Natural killer cell treated with Interleukin-12 subunit alpha and Interleukin-12 subunit beta and Interleukin-15 and Interleukin-18, amount 100 ng/mL, for 72 hours (primary cell): ENCODE data around the gene CKAP4. TPM values are rescaled to one million over a fixed set of nuclear protein-coding genes. Genes with fewer than 3 reads are reported as not detected.
"Not testable (repeated sequence)": the region's sequence is repeated elsewhere in the genome, so short reads cannot be mapped to it uniquely, and the experiment has no call there.

Experiments used
- ATAC-seq, 2 donors: fragments of 150-1000 bp; cut with Tn5 transposase in 1 of 2; sonication (Bioruptor Pico), chemical (Tn5 transposase) in 1 of 2; 2 replicates each; pipeline ENCODE4 v1.10.0; 2021
- DNase-seq: peaks from one replicate; pipeline ENCODE4 v3.0.0; 2022; ENCODE audit warnings: low spot score
- H3K27ac Mint-ChIP-seq, 2 donors: 1 replicate in 1 of 2; 2 replicates in 1 of 2; pipeline ENCODE4 v1.8.0; 2022; ENCODE audit warnings: mixed read lengths in 2 of 2, mild to moderate bottlenecking in 1 of 2, moderate library complexity in 1 of 2
- H3K27me3 Mint-ChIP-seq, 2 donors: 1 replicate in 1 of 2; 2 replicates in 1 of 2; pipeline ENCODE4 v1.8.0; 2022; ENCODE audit warnings: mixed read lengths in 2 of 2
- H3K36me3 Mint-ChIP-seq: one replicate; pipeline ENCODE4 v1.8.0; 2022; ENCODE audit warnings: mixed read lengths
- H3K4me1 Mint-ChIP-seq, 2 donors: 1 replicate in 1 of 2; 2 replicates in 1 of 2; pipeline ENCODE4 v1.8.0; 2022; ENCODE audit warnings: low read depth in 2 of 2, mixed read lengths in 2 of 2, mild to moderate bottlenecking in 1 of 2
- H3K4me3 Mint-ChIP-seq: one replicate; pipeline ENCODE4 v1.8.0; 2022; ENCODE audit warnings: mixed read lengths
- H3K9me3 Mint-ChIP-seq: 2 replicates; pipeline ENCODE4 v1.8.0; 2022; ENCODE audit warnings: mixed read lengths
- total RNA-seq, 2 donors: library from RNA; stranded (reverse); gene quantifications; one replicate each; pipeline ENCODE4 v1.2.3, GENCODE V29; 2022

Gene CKAP4, protein sequence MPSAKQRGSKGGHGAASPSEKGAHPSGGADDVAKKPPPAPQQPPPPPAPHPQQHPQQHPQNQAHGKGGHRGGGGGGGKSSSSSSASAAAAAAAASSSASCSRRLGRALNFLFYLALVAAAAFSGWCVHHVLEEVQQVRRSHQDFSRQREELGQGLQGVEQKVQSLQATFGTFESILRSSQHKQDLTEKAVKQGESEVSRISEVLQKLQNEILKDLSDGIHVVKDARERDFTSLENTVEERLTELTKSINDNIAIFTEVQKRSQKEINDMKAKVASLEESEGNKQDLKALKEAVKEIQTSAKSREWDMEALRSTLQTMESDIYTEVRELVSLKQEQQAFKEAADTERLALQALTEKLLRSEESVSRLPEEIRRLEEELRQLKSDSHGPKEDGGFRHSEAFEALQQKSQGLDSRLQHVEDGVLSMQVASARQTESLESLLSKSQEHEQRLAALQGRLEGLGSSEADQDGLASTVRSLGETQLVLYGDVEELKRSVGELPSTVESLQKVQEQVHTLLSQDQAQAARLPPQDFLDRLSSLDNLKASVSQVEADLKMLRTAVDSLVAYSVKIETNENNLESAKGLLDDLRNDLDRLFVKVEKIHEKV
- 1 to 10 TPM; 1.1 to 3.3 TPM for total RNA-seq

DNA sequence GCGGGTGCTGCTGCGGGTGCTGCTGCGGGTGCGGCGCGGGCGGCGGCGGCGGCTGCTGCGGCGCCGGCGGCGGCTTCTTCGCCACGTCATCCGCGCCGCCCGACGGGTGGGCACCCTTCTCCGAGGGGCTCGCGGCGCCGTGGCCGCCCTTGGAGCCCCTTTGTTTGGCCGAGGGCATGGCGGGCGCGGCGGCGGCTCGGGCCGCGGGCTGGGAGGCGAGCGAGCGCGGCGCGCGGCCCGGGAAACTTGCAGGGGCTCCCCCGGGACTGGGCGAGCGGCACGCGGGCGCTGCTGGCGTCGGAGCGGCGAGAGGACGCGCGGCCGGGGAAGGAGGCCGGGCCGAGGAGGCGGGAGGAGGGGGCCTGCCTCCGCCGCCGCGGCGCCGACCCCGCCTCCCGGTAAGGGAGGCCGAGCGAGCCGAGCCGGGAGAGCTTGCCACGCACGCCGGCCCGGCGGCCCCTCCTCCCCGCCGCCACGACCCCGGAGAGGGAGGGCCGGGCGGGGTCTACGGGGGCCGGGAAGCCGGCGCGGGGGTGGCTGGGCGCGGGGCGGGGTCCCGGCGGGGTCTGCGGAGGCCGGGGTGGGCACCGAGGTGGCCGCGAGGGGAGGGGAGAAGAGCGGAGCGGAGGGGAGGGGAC is at the start of gene CKAP4:
Gene CKAP4 (minus strand): TSS at position 347 of the 638 bp plus-strand sequence. CDS start 169 bp downstream, at position 178.
- Mint-ChIP-seq H3K27ac (no peak within 1 kb of the TSS), H3K4me3 (peak within 1 kb of the TSS; percentile 65), H3K27me3 (peaks cover 0 to 15% of the 10 kb centered on the region in 2 donors), H3K9me3 (no peaks in the 10 kb centered on the region), H3K36me3 (no peaks in the 10 kb centered on the region), H3K4me1 (peaks cover 7 to 10% of the 10 kb centered on the region in 2 donors)
- DNase-seq (peak; percentile 65), ATAC-seq (peak; percentile 76 to 77)

DNA sequence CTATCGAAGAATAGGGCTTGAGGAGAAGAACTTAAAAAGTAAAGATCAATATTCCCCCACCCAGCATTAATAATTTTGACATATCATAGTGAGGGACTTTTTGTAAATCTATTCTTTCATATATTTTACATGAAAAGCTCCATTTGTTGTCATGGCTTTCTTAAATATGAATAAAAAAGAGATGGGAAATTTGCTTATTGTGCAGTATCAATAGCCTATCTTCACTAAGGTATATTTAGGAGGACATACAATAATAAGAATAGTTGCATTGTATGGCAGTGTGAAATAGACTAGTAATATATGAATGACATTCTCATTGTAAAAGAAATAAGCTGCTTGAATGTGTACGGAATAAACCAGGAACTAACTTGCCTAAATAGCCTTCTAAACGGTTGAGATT is 49.3 kb upstream of the CKAP4 start:
- no peaks in the 10 kb centered on the region for H3K27me3 Mint-ChIP-seq
- ATAC-seq (no peak), DNase-seq (no peak)
- no peaks in the 10 kb centered on the region for H3K36me3 Mint-ChIP-seq
- no peaks in the 10 kb centered on the region for H3K9me3 Mint-ChIP-seq
- no peak overlapping the region for H3K27ac Mint-ChIP-seq
- H3K4me3 Mint-ChIP-seq: no peak overlapping the region
- H3K4me1 Mint-ChIP-seq: peaks cover 9 to 11% of the 10 kb centered on the region in 2 donors

DNA sequence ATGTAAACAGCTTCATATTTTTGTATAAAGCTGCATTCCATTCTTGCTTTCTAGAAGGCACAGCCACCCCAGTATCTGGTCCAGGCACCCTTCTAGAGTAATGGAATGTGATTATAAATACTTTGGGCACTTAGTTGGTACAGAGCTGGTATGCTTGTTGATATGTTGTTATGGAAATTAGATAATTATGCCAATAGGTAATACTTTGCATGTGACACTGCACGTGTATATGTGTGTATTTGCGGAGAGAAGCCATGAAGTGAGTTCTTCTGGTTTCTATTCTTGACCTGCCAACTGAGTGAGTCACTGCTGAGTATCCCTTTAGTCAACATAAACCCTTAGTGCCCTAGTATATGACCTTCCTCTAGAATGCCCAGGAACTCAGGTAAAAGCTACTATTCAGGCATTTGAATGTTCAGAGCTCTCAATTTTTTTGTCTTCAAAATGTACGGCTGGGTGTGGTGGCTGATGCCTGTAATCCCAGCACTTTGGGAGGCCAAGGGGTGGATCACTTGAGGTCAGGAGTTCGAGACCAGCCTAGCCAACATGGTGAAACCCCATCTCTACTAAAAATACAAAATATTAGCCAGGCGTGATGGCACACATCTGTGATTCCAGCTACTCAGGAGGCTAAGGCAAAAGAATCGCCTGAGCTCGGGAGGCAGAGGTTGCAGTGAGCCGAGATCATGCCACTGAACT is 48.5 kb upstream of the CKAP4 start:
- ATAC-seq: no peak
- H3K4me3 Mint-ChIP-seq: no peak overlapping the region

DNA sequence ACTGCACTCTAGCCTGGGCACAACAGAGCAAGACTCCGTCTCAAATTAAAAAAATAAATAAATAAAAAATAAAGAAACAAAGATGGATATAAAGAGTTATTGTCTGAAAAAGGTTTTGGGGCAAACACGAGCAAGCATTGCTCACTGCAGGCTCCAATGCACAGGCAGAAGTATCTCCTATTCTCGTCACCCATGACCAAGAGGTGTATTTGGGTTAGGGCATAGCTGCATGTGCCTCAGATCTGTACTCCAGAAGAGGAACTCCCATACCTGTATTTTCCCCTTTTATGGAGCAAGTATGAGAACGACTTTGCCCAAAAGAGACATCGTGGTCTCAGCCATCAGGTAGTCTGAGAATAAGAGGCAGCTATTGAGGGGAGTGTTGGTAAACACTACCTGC is 44.5 kb upstream of the CKAP4 start:
- Mint-ChIP-seq H3K27me3 (peaks cover 0 to 6% of the 10 kb centered on the region in 2 donors), H3K9me3 (no peaks in the 10 kb centered on the region), H3K4me3 (no peak overlapping the region), H3K36me3 (no peaks in the 10 kb centered on the region), H3K27ac (no peak overlapping the region), H3K4me1 (no peaks in the 10 kb centered on the region)
- ATAC-seq (no peak), DNase-seq (no peak)

More for the DNA sequence above, 48.5 kb upstream of the CKAP4 start:
- Mint-ChIP-seq H3K27ac (no peak overlapping the region), H3K36me3 (no peaks in the 10 kb centered on the region), H3K9me3 (no peaks in the 10 kb centered on the region), H3K4me1 (peaks cover 3 to 5% of the 10 kb centered on the region in 2 donors), H3K27me3 (peaks cover 0 to 6% of the 10 kb centered on the region in 2 donors)
- DNase-seq: no peak

DNA sequence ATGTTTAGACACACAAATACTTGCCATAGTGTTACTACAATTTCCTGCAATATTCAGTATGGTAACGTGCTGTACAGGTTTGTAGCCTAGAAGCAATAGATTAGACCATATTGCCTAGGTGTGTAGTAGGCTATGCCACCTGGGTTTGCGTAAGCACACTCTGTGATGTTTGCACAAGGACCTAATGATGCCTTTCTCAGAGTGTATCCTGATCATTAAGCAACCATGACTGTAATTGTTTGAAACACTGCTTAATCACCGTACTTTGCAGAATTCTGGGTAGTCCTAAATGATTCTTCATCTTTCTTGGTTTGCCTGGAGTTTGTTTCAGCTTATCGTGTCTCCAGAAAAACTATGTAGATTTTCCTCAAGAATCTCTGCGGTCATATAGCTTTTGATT is 43.5 kb upstream of the CKAP4 start:
- H3K27ac Mint-ChIP-seq: no peak overlapping the region
- H3K4me1 Mint-ChIP-seq: no peaks in the 10 kb centered on the region
- H3K4me3 Mint-ChIP-seq: no peak overlapping the region
- H3K9me3 Mint-ChIP-seq: no peaks in the 10 kb centered on the region
- ATAC-seq: no peak
- DNase-seq: no peak
- H3K27me3 Mint-ChIP-seq: peaks cover 0 to 6% of the 10 kb centered on the region in 2 donors
- H3K36me3 Mint-ChIP-seq: no peaks in the 10 kb centered on the region

DNA sequence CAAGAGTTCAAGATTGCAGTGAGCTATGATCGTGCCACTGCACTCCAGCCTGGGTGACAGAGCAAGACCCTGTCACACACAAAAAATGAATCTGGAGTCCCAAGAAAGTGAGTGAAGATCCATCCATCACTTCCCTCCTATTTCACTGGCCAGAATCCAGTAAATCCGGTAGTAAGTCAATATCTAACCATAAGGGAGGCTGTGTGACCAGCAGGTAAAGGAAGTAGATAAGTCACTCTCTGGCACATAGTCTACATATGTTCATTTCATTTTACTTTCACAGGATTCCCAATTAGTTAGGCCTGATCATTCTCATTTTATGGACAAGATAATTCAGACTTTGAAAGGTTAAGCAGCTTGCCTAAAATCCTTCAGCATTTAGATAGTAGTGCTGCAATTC is 42.8 kb upstream of the CKAP4 start:
- no peaks in the 10 kb centered on the region for H3K9me3 Mint-ChIP-seq
- no peak for DNase-seq
- peaks cover under 1 to 11% of the 10 kb centered on the region in 2 donors for H3K27me3 Mint-ChIP-seq
- no peak overlapping the region for H3K27ac Mint-ChIP-seq
- H3K4me3 Mint-ChIP-seq: no peak overlapping the region
- ATAC-seq: no peak
- no peaks in the 10 kb centered on the region for H3K4me1 Mint-ChIP-seq
- no peaks in the 10 kb centered on the region for H3K36me3 Mint-ChIP-seq

DNA sequence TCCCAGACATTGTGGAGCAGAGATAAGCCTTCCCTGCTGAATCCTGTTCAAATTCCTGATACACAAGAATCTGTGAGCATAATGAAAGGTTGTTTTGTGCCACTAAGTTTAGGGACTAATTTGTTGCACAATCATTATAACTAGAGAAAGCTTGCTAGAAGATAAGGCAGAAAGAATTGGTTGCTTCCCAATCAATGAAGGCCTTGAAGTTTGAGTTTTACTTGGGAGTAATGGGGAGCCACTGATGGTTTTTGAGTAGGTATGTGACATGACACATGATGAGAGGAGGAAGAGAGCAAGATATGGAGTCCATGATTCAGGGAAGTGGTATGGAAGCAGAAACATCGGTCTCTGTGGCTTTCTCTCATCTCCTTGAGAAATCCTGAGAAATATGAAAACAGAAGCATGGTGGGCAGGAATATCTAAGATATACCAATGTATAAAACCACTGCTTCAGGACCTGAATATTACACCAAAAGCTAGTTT is 41.4 kb upstream of the CKAP4 start:
- H3K27ac Mint-ChIP-seq: no peak overlapping the region
- DNase-seq: no peak
- no peaks in the 10 kb centered on the region for H3K36me3 Mint-ChIP-seq
- no peak overlapping the region for H3K4me3 Mint-ChIP-seq
- no peaks in the 10 kb centered on the region for H3K9me3 Mint-ChIP-seq
- H3K4me1 Mint-ChIP-seq: no peaks in the 10 kb centered on the region
- peaks cover 15 to 23% of the 10 kb centered on the region in 2 donors for H3K27me3 Mint-ChIP-seq
- ATAC-seq: no peak

DNA sequence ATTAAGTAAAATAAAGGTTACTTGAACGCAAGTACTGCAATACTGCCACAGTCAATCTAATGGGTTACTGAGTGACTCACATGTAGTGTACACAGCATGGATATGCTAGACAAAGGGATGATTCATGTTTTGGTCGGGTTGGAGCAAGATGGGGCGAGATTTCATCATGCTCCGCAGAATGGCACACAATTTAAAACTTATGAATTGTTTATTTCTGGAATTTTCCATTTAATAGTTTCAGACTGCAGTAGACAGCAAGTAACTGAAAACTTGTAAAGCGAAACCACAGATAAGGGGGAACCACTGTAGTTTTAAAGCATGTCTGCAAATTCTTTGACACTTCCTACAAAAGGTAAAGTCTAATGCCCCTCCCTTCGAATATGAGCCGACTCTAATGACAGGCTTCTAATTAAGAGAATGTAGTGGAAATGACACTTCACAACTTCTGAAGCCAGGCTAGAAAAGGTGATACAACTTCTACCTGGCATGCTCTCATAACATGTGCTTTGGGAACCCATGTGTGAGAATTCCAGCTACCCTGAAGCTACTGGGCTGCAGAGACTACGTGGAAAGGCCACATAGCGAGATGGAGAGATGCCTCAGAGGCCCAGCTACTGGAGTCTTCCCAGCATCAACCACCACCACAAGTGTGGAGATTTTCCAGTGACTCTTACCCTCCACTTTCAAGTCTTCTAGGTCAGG is 40.8 kb upstream of the CKAP4 start:
- DNase-seq (no peak), ATAC-seq (peak in 1 of 2 donors; percentile 65)
- H3K27ac Mint-ChIP-seq: no peak overlapping the region
- no peaks in the 10 kb centered on the region for H3K9me3 Mint-ChIP-seq
- H3K4me1 Mint-ChIP-seq: no peaks in the 10 kb centered on the region
- H3K36me3 Mint-ChIP-seq: no peaks in the 10 kb centered on the region
- H3K27me3 Mint-ChIP-seq: peaks cover 21 to 28% of the 10 kb centered on the region in 2 donors
- H3K4me3 Mint-ChIP-seq: no peak overlapping the region

DNA sequence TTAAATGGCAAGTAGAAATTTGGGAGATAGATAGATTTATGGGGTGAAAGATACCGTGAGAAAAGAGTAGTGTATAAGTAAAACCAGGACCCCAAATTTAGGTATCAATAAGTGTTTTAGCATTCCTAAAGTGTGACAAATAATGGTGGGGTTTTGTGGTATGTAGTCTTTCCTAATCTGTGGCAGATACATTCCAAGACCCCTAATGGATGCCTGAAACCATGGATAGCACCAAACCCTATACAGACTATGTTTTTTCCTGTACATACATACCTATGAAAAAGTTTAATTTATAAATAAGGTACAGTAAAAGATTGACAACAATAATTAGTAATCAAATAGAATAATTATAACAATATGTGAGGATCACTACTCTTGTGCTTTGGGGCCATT is 40.3 kb upstream of the CKAP4 start:
- Mint-ChIP-seq H3K9me3 (no peaks in the 10 kb centered on the region), H3K4me1 (no peaks in the 10 kb centered on the region), H3K36me3 (peaks cover under 1% of the 10 kb centered on the region), H3K4me3 (no peak overlapping the region), H3K27me3 (peaks cover 23 to 29% of the 10 kb centered on the region in 2 donors), H3K27ac (no peak overlapping the region)
- ATAC-seq (no peak), DNase-seq (no peak)

DNA sequence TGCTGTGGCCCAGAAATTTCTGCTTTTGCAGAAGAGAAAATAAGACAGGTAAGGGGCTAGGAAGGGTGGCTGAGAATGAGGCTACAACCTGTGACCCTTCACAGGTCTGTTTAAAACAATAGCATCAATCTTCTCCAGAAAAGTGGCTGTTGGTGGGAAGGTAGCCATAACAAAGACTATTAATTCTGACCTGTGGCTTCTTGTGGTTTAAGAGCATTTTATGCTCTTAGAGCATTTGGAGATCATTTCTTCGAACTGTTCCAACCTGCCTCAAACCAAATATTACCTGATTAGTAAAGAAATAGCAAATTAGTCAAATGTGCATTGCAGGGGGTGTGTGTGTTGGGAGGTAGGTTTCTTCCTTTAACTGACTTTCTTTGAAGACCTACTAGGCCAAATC is 39.5 kb upstream of the CKAP4 start:
- H3K36me3 Mint-ChIP-seq: peaks cover 8% of the 10 kb centered on the region
- no peak overlapping the region for H3K4me3 Mint-ChIP-seq
- no peaks in the 10 kb centered on the region for H3K4me1 Mint-ChIP-seq
- ATAC-seq: no peak
- peaks cover 2% of the 10 kb centered on the region for H3K9me3 Mint-ChIP-seq
- no peak for DNase-seq
- H3K27ac Mint-ChIP-seq: no peak overlapping the region
- peaks cover 31 to 36% of the 10 kb centered on the region in 2 donors for H3K27me3 Mint-ChIP-seq

DNA sequence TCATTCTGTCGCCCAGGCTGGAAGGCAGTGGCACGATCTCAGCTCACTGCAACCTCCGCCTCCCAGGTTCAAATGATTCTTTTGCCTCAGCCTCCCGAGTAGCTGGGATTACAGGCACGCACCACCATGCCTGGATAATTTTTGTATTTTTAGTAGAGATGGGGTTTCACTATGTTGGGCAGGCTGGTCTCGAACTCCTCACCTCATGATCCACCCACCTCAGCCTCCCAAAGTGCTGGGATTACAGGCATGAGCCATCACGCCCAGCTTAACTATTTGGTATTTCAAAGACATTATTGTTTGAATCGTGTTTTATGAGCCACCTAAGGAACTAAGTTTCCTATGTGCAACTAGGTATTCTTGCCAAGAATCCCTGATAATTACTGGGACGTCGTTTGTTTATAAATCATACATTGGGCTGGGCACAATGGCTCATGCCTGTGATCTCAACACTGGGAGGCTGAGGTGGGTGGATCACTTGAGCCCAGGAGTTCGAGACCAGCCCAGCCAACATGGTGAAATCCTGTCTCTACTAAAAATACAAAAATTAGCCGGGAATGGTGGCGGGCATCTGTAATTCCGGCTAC is 38.8 kb upstream of the CKAP4 start:
- DNase-seq, H3K27ac Mint-ChIP-seq, H3K9me3 Mint-ChIP-seq, ATAC-seq, H3K4me3 Mint-ChIP-seq, H3K4me1 Mint-ChIP-seq: not testable (repeated sequence)
- Mint-ChIP-seq H3K36me3 (peaks cover 14% of the 10 kb centered on the region), H3K27me3 (peaks cover 31 to 35% of the 10 kb centered on the region in 2 donors)

DNA sequence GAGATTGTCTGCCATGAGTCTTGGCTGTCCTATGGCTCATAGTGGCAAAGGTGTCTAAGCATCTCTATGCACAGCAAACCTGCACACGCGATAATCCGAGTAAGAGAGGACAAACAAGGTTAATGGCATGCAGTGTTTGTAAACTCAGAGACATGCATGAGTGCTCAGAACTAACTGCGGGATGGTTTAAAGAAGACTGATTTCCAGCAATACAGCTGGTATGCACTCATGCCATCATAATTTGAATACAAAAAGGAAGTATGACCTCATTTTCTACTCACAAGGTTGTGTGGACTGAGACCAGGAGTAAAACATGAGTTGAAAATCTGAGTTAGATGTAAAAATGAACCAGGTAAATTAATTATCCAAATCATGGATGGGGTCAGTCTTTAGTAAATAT is 38.2 kb upstream of the CKAP4 start:
- Mint-ChIP-seq H3K27ac (no peak overlapping the region), H3K4me1 (no peaks in the 10 kb centered on the region), H3K9me3 (peaks cover 4% of the 10 kb centered on the region), H3K36me3 (peaks cover 15% of the 10 kb centered on the region), H3K4me3 (no peak overlapping the region), H3K27me3 (peaks cover 31 to 32% of the 10 kb centered on the region in 2 donors)
- ATAC-seq (no peak), DNase-seq (no peak)
